ENCODE measurements around the gene AASDHPPT. TPM values are rescaled to one million over a fixed set of nuclear protein-coding genes. Genes with fewer than 3 reads are reported as not detected.

AASDHPPT gene
- total RNA-seq, 2 donors from 2014 or later: 36.8 to 37.5 TPM

GRCh38 chr11:106092446-106092845 lies 15.0 kb downstream of the AASDHPPT start:
- no peak for DNase-seq (ENCODE audit: low spot score)
- Mint-ChIP-seq H3K36me3 (peaks cover 8% of the 10 kb centered on the region), H3K4me1 (ENCODE audit: low read depth in 2 of 2) (peaks cover 8 to 28% of the 10 kb centered on the region in 2 donors), H3K27ac (no peak overlapping the region), H3K27me3 (no peaks in the 10 kb centered on the region), H3K4me3 (no peak overlapping the region), H3K9me3 (no peaks in the 10 kb centered on the region)
- no peak for ATAC-seq

- ATAC-seq (no peak), DNase-seq (ENCODE audit: low spot score) (no peak)
- Mint-ChIP-seq H3K4me3 (no peak overlapping the region), H3K9me3 (no peaks in the 10 kb centered on the region), H3K36me3 (peaks cover 7% of the 10 kb centered on the region), H3K4me1 (ENCODE audit: low read depth in 2 of 2) (no peaks in the 10 kb centered on the region), H3K27ac (no peak overlapping the region), H3K27me3 (no peaks in the 10 kb centered on the region)
Observed at GRCh38 chr11:106098893-106099553, 21.6 kb downstream of the AASDHPPT start.

GRCh38 chr11:106101370-106101769 lies 23.9 kb downstream of the AASDHPPT start:
- Mint-ChIP-seq H3K9me3 (no peaks in the 10 kb centered on the region), H3K27ac (no peak overlapping the region), H3K4me1 (ENCODE audit: low read depth in 2 of 2) (no peaks in the 10 kb centered on the region), H3K36me3 (peaks cover 7% of the 10 kb centered on the region), H3K4me3 (no peak overlapping the region), H3K27me3 (no peaks in the 10 kb centered on the region)
- ATAC-seq (no peak), DNase-seq (ENCODE audit: low spot score) (no peak)

- H3K9me3 Mint-ChIP-seq: no peaks in the 10 kb centered on the region
- ATAC-seq: no peak
- H3K36me3 Mint-ChIP-seq: peaks cover 7% of the 10 kb centered on the region
- H3K4me3 Mint-ChIP-seq: no peak overlapping the region
- no peaks in the 10 kb centered on the region for H3K27me3 Mint-ChIP-seq
- H3K27ac Mint-ChIP-seq: no peak overlapping the region
- no peaks in the 10 kb centered on the region for H3K4me1 Mint-ChIP-seq (ENCODE audit: low read depth in 2 of 2)
- no peak for DNase-seq (ENCODE audit: low spot score)
Observed at GRCh38 chr11:106101819-106102218, 24.4 kb downstream of the AASDHPPT start.

GRCh38 chr11:106105986-106106385 lies 28.5 kb downstream of the AASDHPPT start:
- Mint-ChIP-seq H3K9me3 (no peaks in the 10 kb centered on the region), H3K36me3 (no peaks in the 10 kb centered on the region), H3K27me3 (peaks cover 5 to 14% of the 10 kb centered on the region in 2 donors), H3K4me1 (ENCODE audit: low read depth in 2 of 2) (no peaks in the 10 kb centered on the region), H3K27ac (no peak overlapping the region), H3K4me3 (no peak overlapping the region)
- ATAC-seq: no peak
- no peak for DNase-seq (ENCODE audit: low spot score)

GRCh38 chr11:106121570-106122320 lies 44.3 kb downstream of the AASDHPPT start:
- H3K4me3 Mint-ChIP-seq: no peak overlapping the region
- DNase-seq (ENCODE audit: low spot score) (no peak), ATAC-seq (no peak)
- no peak overlapping the region for H3K27ac Mint-ChIP-seq
- H3K36me3 Mint-ChIP-seq: no peaks in the 10 kb centered on the region
- peaks cover 3% of the 10 kb centered on the region for H3K9me3 Mint-ChIP-seq
- H3K4me1 Mint-ChIP-seq (ENCODE audit: low read depth in 2 of 2): no peaks in the 10 kb centered on the region
- peaks cover 9 to 24% of the 10 kb centered on the region in 2 donors for H3K27me3 Mint-ChIP-seq

- Mint-ChIP-seq H3K27ac (no peak overlapping the region), H3K4me1 (ENCODE audit: low read depth in 2 of 2) (no peaks in the 10 kb centered on the region), H3K36me3 (no peaks in the 10 kb centered on the region), H3K9me3 (peaks cover 6% of the 10 kb centered on the region), H3K4me3 (no peak overlapping the region), H3K27me3 (peaks cover 14 to 30% of the 10 kb centered on the region in 2 donors)
- DNase-seq (ENCODE audit: low spot score) (no peak), ATAC-seq (no peak)
Observed at GRCh38 chr11:106127604-106128003, 50.1 kb downstream of the AASDHPPT start.

GRCh38 chr11:106128740-106129139 lies 51.3 kb downstream of the AASDHPPT start:
- no peak for DNase-seq (ENCODE audit: low spot score)
- peaks cover 14 to 30% of the 10 kb centered on the region in 2 donors for H3K27me3 Mint-ChIP-seq
- H3K27ac Mint-ChIP-seq: no peak overlapping the region
- no peak for ATAC-seq
- H3K4me3 Mint-ChIP-seq: no peak overlapping the region
- no peaks in the 10 kb centered on the region for H3K4me1 Mint-ChIP-seq (ENCODE audit: low read depth in 2 of 2)
- peaks cover 6% of the 10 kb centered on the region for H3K9me3 Mint-ChIP-seq
- H3K36me3 Mint-ChIP-seq: no peaks in the 10 kb centered on the region

- Mint-ChIP-seq H3K4me3 (no peak overlapping the region), H3K27ac (no peak overlapping the region), H3K36me3 (no peaks in the 10 kb centered on the region), H3K27me3 (peaks cover 8 to 33% of the 10 kb centered on the region in 2 donors), H3K4me1 (ENCODE audit: low read depth in 2 of 2) (no peaks in the 10 kb centered on the region), H3K9me3 (peaks cover 6% of the 10 kb centered on the region)
- peak in 1 of 2 donors; percentile 20 for ATAC-seq
- no peak for DNase-seq (ENCODE audit: low spot score)
Observed at GRCh38 chr11:106131998-106132397, 54.5 kb downstream of the AASDHPPT start.

GRCh38 chr11:106132582-106133354 lies 55.3 kb downstream of the AASDHPPT start:
- H3K9me3 Mint-ChIP-seq: peaks cover 6% of the 10 kb centered on the region
- peaks cover 8 to 33% of the 10 kb centered on the region in 2 donors for H3K27me3 Mint-ChIP-seq
- H3K36me3 Mint-ChIP-seq: no peaks in the 10 kb centered on the region
- ATAC-seq: no peak
- no peaks in the 10 kb centered on the region for H3K4me1 Mint-ChIP-seq (ENCODE audit: low read depth in 2 of 2)
- DNase-seq (ENCODE audit: low spot score): no peak
- no peak overlapping the region for H3K27ac Mint-ChIP-seq
- H3K4me3 Mint-ChIP-seq: no peak overlapping the region

- ATAC-seq: no peak
- Mint-ChIP-seq H3K27me3 (peaks cover 8 to 27% of the 10 kb centered on the region in 2 donors), H3K27ac (no peak overlapping the region), H3K9me3 (peaks cover 6% of the 10 kb centered on the region), H3K4me1 (ENCODE audit: low read depth in 2 of 2) (no peaks in the 10 kb centered on the region), H3K36me3 (no peaks in the 10 kb centered on the region), H3K4me3 (no peak overlapping the region)
- DNase-seq (ENCODE audit: low spot score): no peak
Observed at GRCh38 chr11:106133529-106133928, 56.1 kb downstream of the AASDHPPT start.

GRCh38 chr11:106137061-106137460 lies 59.6 kb downstream of the AASDHPPT start:
- Mint-ChIP-seq H3K36me3 (no peaks in the 10 kb centered on the region), H3K9me3 (no peaks in the 10 kb centered on the region), H3K4me1 (ENCODE audit: low read depth in 2 of 2) (no peaks in the 10 kb centered on the region), H3K4me3 (no peak overlapping the region), H3K27me3 (peaks cover 0 to 19% of the 10 kb centered on the region in 2 donors), H3K27ac (no peak overlapping the region)
- no peak for ATAC-seq
- DNase-seq (ENCODE audit: low spot score): no peak

- no peak for ATAC-seq
- Mint-ChIP-seq H3K36me3 (no peaks in the 10 kb centered on the region), H3K27me3 (peaks cover 0 to 19% of the 10 kb centered on the region in 2 donors), H3K27ac (no peak overlapping the region), H3K4me3 (no peak overlapping the region), H3K9me3 (no peaks in the 10 kb centered on the region), H3K4me1 (ENCODE audit: low read depth in 2 of 2) (no peaks in the 10 kb centered on the region)
- DNase-seq (ENCODE audit: low spot score): no peak
Observed at GRCh38 chr11:106137758-106138157, 60.3 kb downstream of the AASDHPPT start.
